Vagina (tissue), 2 donors: ENCODE measurements around the gene KANK4.

Source experiments
- POLR2A ChIP-seq, 2 donors: fragments of 450-650 bp; IDR thresholded peaks; one replicate each; pipeline ENCODE4 v1.6.1; 2017; ENCODE audit warnings: antibody characterized with exemption in 2 of 2, mild to moderate bottlenecking in 2 of 2, moderate library complexity in 2 of 2
- POLR2AphosphoS5 ChIP-seq, 2 donors: sonication (generic); formaldehyde crosslinking; IDR thresholded peaks; one replicate each; pipeline ENCODE4 v1.9.0; 2017; ENCODE audit warnings: antibody characterized with exemption in 2 of 2, mild to moderate bottlenecking in 2 of 2, low read depth in 1 of 2; ENCODE audit not compliant: insufficient read depth in 1 of 2
- TF ChIP-seq, protein P1 (sequence below), 3 experiments: fragments of 450-650 bp in 2 of 3; fragments of 200-600 bp in 1 of 3; sonication (generic) in 1 of 3; IDR thresholded peaks; one replicate each; pipeline ENCODE4 v1.5.1; 2017 to 2019; ENCODE audit warnings: antibody characterized with exemption in 3 of 3, mild to moderate bottlenecking in 2 of 3, moderate library complexity in 2 of 3

DNA sequence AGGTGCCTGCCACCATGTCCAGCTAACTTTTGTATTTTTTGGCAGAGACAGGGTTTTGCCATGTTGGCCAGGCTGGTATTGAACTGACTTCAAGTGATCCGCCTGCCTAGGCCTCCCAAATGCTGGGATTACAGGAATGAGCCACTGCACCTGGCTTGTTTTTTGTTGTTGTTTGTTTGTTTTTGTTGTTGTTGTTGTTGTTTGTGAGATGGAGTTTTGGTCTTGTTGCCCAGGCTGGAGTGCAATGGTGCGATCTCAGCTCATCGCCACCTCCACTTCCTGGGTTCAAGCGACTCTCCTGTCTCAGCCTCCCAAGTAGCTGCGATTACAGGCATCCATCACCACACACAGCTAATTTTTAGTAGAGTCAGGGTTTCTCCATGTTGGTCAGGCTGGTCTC lies 131.7 kb downstream of the KANK4 start:
- TF ChIP-seq POLR2AphosphoS5 (IDR thresholded peaks at IDR 0.05; ENCODE audit: insufficient read depth in 1 of 2, low read depth in 1 of 2) (no peak), POLR2A (IDR thresholded peaks at IDR 0.05) (no peak)
- TF ChIP-seq, protein P1, sequence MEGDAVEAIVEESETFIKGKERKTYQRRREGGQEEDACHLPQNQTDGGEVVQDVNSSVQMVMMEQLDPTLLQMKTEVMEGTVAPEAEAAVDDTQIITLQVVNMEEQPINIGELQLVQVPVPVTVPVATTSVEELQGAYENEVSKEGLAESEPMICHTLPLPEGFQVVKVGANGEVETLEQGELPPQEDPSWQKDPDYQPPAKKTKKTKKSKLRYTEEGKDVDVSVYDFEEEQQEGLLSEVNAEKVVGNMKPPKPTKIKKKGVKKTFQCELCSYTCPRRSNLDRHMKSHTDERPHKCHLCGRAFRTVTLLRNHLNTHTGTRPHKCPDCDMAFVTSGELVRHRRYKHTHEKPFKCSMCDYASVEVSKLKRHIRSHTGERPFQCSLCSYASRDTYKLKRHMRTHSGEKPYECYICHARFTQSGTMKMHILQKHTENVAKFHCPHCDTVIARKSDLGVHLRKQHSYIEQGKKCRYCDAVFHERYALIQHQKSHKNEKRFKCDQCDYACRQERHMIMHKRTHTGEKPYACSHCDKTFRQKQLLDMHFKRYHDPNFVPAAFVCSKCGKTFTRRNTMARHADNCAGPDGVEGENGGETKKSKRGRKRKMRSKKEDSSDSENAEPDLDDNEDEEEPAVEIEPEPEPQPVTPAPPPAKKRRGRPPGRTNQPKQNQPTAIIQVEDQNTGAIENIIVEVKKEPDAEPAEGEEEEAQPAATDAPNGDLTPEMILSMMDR (IDR thresholded peaks at IDR 0.05) = no peak
